Fibroblast of pulmonary artery (primary cell): ENCODE data around the gene RET.

Source experiments
- DNase-seq: peaks from one replicate; pipeline ENCODE4 v3.0.0-alpha.2; 2010; ENCODE audit warnings: low read depth
- H3K4me3 ChIP-seq: replicated peaks from 2 replicates; pipeline ENCODE4 v1.5.1; 2011; ENCODE audit warnings: low read depth, mild to moderate bottlenecking, control low read depth, low read length, moderate library complexity
- TF ChIP-seq, protein P1 (sequence below): IDR thresholded peaks from 2 replicates; pipeline ENCODE4 v1.5.1; 2011; ENCODE audit warnings: mild to moderate bottlenecking, control low read depth, low read length, inconsistent platforms; ENCODE audit errors: missing control alignments

Gene RET

DNA sequence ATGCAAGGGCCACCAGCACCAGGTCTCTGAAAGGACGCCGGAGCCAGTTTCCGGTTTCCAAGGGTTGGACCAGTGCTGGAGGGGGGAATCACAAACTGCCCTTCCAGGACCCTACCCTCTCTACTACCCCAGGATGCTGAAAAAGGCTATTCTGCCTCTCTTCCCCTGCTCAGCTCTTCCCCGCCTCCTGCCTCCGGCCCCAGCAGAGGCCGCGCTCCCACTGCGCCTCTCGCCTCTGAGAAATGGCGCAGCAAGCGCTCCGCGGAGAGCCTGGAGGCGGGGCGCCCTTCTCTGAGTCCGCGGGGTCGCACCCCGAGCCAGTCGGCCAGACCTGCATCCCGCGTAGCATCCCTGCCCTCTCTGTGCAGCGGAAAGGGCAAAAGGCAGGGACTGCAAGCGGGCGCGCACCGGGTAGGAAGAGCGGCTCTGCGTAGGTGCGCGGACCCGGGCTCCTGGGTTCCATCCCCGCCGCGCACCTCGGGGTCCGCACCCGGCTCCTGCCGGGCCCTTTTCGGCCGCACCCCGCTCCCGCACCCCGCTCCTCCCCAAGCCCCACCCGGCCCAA, 476 bp upstream of the RET start:
- H3K4me3 ChIP-seq = no peak overlapping the region
- no peak for DNase-seq
- TF ChIP-seq, protein P1, sequence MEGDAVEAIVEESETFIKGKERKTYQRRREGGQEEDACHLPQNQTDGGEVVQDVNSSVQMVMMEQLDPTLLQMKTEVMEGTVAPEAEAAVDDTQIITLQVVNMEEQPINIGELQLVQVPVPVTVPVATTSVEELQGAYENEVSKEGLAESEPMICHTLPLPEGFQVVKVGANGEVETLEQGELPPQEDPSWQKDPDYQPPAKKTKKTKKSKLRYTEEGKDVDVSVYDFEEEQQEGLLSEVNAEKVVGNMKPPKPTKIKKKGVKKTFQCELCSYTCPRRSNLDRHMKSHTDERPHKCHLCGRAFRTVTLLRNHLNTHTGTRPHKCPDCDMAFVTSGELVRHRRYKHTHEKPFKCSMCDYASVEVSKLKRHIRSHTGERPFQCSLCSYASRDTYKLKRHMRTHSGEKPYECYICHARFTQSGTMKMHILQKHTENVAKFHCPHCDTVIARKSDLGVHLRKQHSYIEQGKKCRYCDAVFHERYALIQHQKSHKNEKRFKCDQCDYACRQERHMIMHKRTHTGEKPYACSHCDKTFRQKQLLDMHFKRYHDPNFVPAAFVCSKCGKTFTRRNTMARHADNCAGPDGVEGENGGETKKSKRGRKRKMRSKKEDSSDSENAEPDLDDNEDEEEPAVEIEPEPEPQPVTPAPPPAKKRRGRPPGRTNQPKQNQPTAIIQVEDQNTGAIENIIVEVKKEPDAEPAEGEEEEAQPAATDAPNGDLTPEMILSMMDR = no peak

DNA sequence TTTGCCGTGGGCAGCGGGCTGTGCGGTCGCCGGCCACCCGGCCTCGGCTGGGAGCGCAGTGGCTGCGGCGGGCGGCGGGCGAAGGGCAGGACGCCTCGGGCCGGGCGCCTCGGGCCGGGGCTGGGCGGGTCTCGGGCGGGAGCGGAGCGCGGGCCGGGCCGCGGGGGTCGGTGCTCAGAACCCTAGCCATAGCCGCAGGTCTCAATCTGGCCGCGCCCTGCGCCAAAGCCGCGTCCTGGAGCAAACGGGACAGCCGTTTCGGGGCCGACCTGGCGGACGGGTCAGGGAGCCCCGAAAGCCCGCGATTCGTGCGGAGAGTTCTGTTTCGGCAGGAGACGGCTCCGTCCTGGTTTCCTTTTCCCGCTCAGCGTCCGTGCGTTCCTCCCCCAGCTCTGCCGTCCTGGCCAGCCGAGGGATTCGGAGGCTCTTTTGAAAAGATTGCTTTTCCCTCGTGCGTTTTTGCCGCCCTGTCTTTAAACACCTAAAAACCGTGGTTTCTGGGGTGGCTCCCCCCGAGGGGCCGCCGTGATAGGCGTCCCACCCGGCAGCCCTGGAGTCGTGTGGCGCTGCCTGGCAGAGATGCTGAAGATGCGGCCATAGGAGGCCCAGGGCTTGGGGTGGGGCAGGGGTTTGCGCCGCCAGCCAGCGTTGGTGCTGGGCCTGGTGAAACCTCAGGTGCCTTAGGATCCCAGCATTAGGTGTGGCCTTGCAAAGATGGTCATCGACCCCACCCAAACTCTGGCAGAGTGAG, 727 bp downstream of the RET start:
- DNase-seq = no peak
- TF ChIP-seq, protein P1 = no peak
- no peak overlapping the region for H3K4me3 ChIP-seq

DNA sequence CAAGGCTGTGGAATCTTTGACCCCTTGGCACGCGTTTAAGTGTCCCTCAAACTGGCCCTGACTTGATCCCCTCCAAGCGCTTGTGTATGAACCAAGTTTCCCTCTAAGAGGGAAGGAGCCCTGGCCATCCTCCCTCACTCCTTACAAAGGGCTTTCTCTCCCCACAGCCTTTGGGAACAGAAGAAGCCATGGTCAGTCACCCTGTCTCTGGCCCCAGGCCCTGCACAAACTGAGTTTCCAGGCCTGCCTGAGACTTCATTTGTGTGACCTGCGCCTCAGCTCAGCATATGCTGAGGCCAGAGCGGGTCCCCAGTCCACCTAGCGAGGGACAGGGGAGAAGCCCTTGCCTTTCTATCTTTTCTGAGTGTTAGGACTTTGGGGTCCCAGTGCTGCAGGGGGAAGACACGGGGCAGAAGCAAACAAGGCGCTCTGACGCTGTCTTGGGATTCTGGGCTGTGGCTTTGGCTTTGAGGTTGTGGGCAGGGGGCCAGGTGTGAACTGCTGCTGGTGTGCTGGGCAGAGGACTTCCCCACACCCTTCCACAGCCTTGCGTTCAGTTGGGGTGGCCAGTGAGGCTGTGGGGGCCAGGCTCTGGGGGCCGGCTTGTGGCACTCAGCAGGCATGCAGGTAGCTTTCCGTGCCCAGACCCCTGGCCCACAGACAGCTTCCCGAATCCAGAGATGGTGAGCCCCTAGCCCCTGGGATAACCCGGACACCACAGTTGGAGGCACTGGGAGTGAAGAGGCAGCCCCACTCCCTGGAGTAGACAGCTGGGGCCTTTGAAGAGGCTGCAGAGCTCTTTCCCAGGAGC, 1.5 kb downstream of the RET start:
- DNase-seq = no peak
- H3K4me3 ChIP-seq = no peak overlapping the region
- TF ChIP-seq, protein P1 = no peak

DNA sequence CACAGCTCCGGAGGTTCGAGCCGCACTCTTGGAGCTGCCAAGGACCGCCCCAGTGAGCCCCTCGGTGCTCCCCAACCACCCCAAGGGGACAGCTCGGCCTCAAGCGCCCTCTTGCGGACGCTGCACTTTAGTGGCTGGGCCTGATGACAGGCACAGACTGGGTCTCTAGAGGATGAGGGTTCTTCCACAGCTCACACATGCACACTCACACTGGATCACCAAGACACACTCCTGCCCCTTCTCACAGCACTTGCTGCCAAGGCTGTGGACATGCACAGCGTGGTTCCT, 2.1 kb downstream of the RET start:
- H3K4me3 ChIP-seq = no peak overlapping the region
- DNase-seq = peak; percentile 14
- TF ChIP-seq, protein P1 = peak; percentile 54

DNA sequence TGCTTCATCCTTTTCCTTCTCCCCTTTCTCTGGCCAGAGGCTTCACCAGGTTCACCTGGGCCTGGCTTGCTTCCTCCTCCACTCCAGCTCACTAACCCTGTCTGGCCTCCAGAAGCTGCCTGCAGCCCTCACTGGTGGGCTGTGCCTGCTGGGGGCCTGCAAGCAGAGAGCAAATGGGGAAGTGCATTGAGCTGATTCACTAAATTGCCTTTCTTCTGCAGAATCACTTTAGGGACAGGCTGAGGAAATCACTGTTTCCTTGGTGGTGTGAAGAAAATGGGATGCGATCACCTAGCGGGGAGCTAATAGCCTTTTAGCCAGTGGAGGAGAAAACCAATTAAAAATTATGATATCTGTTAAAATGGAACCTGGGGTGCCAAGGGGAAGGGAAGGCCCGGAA, 3.0 kb downstream of the RET start:
- DNase-seq = no peak
- H3K4me3 ChIP-seq = no peak overlapping the region
- TF ChIP-seq, protein P1 = no peak

DNA sequence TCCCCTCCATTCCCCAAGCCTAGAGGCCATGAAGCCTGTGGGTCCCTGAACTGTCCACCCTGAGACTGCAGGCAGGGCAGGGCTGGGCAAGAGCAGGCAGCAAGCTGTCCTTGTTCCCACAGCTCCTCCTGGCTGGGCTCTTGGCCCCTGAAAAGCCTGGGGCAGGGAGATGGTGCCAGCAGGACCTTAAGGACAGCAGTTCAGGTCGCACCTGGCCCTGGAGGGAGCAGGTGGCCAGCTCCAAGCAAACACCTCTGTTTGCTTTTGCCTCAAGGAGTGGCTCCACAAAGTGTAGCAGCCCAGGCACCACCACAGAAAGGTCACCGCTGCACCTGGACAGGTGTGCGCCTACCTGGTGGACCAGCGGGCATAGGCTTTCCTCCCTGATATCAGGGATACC, 5.2 kb downstream of the RET start:
- H3K4me3 ChIP-seq = no peak overlapping the region
- TF ChIP-seq, protein P1 = no peak

More for the DNA sequence above, 5.2 kb downstream of the RET start:
- DNase-seq = no peak
